Left cardiac atrium (tissue), 4 donors: ENCODE data around the gene TNNT2. TPM values are rescaled to one million over a fixed set of nuclear protein-coding genes. Genes with fewer than 3 reads are reported as not detected.

Experiments used
- ATAC-seq, 2 donors: fragments of 200-7000 bp; cut with Tn5 transposase; one replicate each; pipeline ENCODE4 v1.9.1; 2020; ENCODE audit warnings: mild to moderate bottlenecking in 2 of 2, moderate library complexity in 2 of 2
- DNase-seq: peaks from one replicate; pipeline ENCODE4 v3.0.0-alpha.2; 2020
- intact Hi-C, 2 donors: fragments of 100-400 bp; cut with DNase I; formaldehyde crosslinking; loops; one replicate each; pipeline versions ENCODE4 v1.14.1 to v1.15.1; 2022 to 2023
- total RNA-seq, 2 donors: library from RNA; stranded (reverse); fragmentation: NEBNext Ultra II Directional; extraction: Animal tissue kit (Norgen Biotek cat#: 25700); gene quantifications; one replicate each; pipeline ENCODE4 v1.2.1, GENCODE V29; 2021
- donor health status: DM: no; HTN: yes; CAD: no.
- donor health status: DM: no; HTN: yes; CAD: no; lungs with severe emphysema.
- donor health status: DM: yes; HTN: yes; CAD: no.
- donor health status: Dilated cardiomyopathy.

Gene TNNT2
- total RNA-seq, 2 donors from 2014 or later: 4,860 to 5,317 TPM

GRCh38 chr1:201327687-201328240 is 49.7 kb downstream of the TNNT2 start:
- DNase-seq (peak; percentile 4), ATAC-seq (no peak)
- intact Hi-C loops: no loop called here

GRCh38 chr1:201326710-201327109 is 50.8 kb downstream of the TNNT2 start:
- intact Hi-C loops: no loop called here
- no peak for DNase-seq
- no peak for ATAC-seq

GRCh38 chr1:201325678-201326060 is 51.8 kb downstream of the TNNT2 start:
- ATAC-seq (no peak), DNase-seq (peak; percentile 4)
- intact Hi-C loops: no loop called here

GRCh38 chr1:201324821-201325677 is 52.4 kb downstream of the TNNT2 start:
- ATAC-seq (no peak), DNase-seq (peak; percentile 2)
- intact Hi-C loops: no loop called here

- DNase-seq: no peak
- intact Hi-C loops: no loop called here
- ATAC-seq: no peak
These were observed 53.2 kb downstream of the TNNT2 start for GRCh38 chr1:201324306-201324705.

GRCh38 chr1:201322653-201323510 is 54.6 kb downstream of the TNNT2 start:
- DNase-seq (no peak), ATAC-seq (no peak)
- intact Hi-C loops: no loop called here

GRCh38 chr1:201321826-201322390 is 55.6 kb downstream of the TNNT2 start:
- intact Hi-C loops: no loop called here
- DNase-seq (no peak), ATAC-seq (no peak)

GRCh38 chr1:201320168-201320788 is 57.2 kb downstream of the TNNT2 start:
- DNase-seq (no peak), ATAC-seq (no peak)
- intact Hi-C loops: no loop called here

GRCh38 chr1:201319631-201320030 is 57.8 kb downstream of the TNNT2 start:
- no peak for ATAC-seq
- intact Hi-C loops: no loop called here
- DNase-seq: no peak

- intact Hi-C loops: no loop called here
- DNase-seq (no peak), ATAC-seq (no peak)
These were observed 58.8 kb downstream of the TNNT2 start for GRCh38 chr1:201318504-201319340.

- no peak for ATAC-seq
- DNase-seq: no peak
- intact Hi-C loops: no loop called here
These were observed 59.9 kb downstream of the TNNT2 start for GRCh38 chr1:201317551-201317950.

- DNase-seq (no peak), ATAC-seq (no peak)
- intact Hi-C loops: no loop called here
These were observed 60.9 kb downstream of the TNNT2 start for GRCh38 chr1:201316556-201316955.

- intact Hi-C loops: no loop called here
- DNase-seq (no peak), ATAC-seq (no peak)
These were observed 64.4 kb downstream of the TNNT2 start for GRCh38 chr1:201313086-201313485.

- ATAC-seq: no peak
- intact Hi-C loops: no loop called here
- no peak for DNase-seq
These were observed 65.2 kb downstream of the TNNT2 start for GRCh38 chr1:201312298-201312697.

- intact Hi-C loops: no loop called here
- no peak for DNase-seq
These were observed 66.0 kb downstream of the TNNT2 start for GRCh38 chr1:201311356-201312011.

GRCh38 chr1:201310986-201311355 is 66.5 kb downstream of the TNNT2 start:
- peak; percentile 64 to 65 for ATAC-seq
- DNase-seq: peak; percentile 58
- intact Hi-C loops: no loop called here

More at GRCh38 chr1:201311356-201312011, 66.0 kb downstream of the TNNT2 start:
- ATAC-seq: no peak

GRCh38 chr1:201310251-201310985 is 67.1 kb downstream of the TNNT2 start:
- ATAC-seq (peak in 1 of 2 donors; percentile 24), DNase-seq (no peak)
- intact Hi-C loops: no loop called here
